Fibroblast of lung (primary cell): ENCODE measurements around the gene RTN4RL1.

Source experiments
- CTCF ChIP-seq, 2 donors: IDR thresholded peaks in 1 of 2; conservative IDR thresholded peaks in 1 of 2; 1 replicate in 1 of 2; 2 replicates in 1 of 2; pipeline ENCODE4 v1.5.1; 2011 to 2012; ENCODE audit warnings: low read length in 2 of 2, control low read depth in 1 of 2, inconsistent platforms in 1 of 2, low read depth in 1 of 2, mild to moderate bottlenecking in 1 of 2
- EZH2 ChIP-seq: IDR thresholded peaks from 2 replicates; pipeline ENCODE4 v1.5.1; 2012; ENCODE audit warnings: low read length, control low read depth, mild to moderate bottlenecking; ENCODE audit errors: missing control alignments

- TF ChIP-seq CTCF (conservative IDR thresholded peaks at IDR 0.05 in 1 of 2, IDR thresholded peaks at IDR 0.05 in 1 of 2; ENCODE audit: low read depth in 1 of 2, low read length in 2 of 2) (no peak), EZH2 (no peak)
Measured at GRCh38 chr17:1959871-1960544, 65.1 kb downstream of the RTN4RL1 start.
